Coronary artery (tissue), 2 donors: ENCODE data around the gene PPP1R1B.

Source experiments
- DNase-seq: peaks from one replicate; pipeline ENCODE4 v3.0.0-alpha.2; 2017; ENCODE audit warnings: low spot score
- H3K27ac ChIP-seq, 2 donors: fragments of 200-600 bp; sonication (generic); one replicate each; pipeline ENCODE4 v1.5.1; 2016 to 2019
- H3K4me3 ChIP-seq: fragments of 200-600 bp; sonication (generic); 2 replicates; pipeline ENCODE4 v1.5.1; 2016; ENCODE audit warnings: mild to moderate bottlenecking, moderate library complexity
- CTCF ChIP-seq: fragments of 200-600 bp; sonication (generic); IDR thresholded peaks from one replicate; pipeline ENCODE4 v1.5.1; 2019; ENCODE audit warnings: antibody characterized with exemption

The PPP1R1B gene

GRCh38 chr17:39662551-39663339, 36.0 kb downstream of the PPP1R1B start:
- Histone ChIP-seq H3K27ac (peak overlapping the region; percentile 30 to 64), H3K4me3 (no peak overlapping the region)
- no peak for TF ChIP-seq CTCF
- DNase-seq = no peak

GRCh38 chr17:39663340-39663687, 36.6 kb downstream of the PPP1R1B start:
- peak overlapping the region; percentile 30 to 82 for H3K27ac ChIP-seq
- TF ChIP-seq CTCF = no peak

GRCh38 chr17:39663688-39664580, 37.2 kb downstream of the PPP1R1B start:
- Histone ChIP-seq H3K27ac (peak overlapping the region in 1 of 2 donors; percentile 82), H3K4me3 (no peak overlapping the region)

More at GRCh38 chr17:39663340-39663687, 36.6 kb downstream of the PPP1R1B start:
- no peak for DNase-seq
- H3K4me3 ChIP-seq = no peak overlapping the region

GRCh38 chr17:39664581-39665561, 38.1 kb downstream of the PPP1R1B start, which contains the start of gene TCAP:
Gene TCAP (plus strand): TSS chr17:39665349. CDS start chr17:39665360, 11 bp downstream.
- peak within 1 kb of the TSS; percentile 70 for H3K4me3 ChIP-seq
- H3K27ac ChIP-seq = peak within 1 kb of the TSS; percentile 66 to 82
- no peak for TF ChIP-seq CTCF
- DNase-seq = no peak

More at GRCh38 chr17:39663688-39664580, 37.2 kb downstream of the PPP1R1B start:
- DNase-seq = no peak
- TF ChIP-seq CTCF = no peak

- no peak for DNase-seq
- no peak for TF ChIP-seq CTCF
- H3K27ac ChIP-seq = peak overlapping the region; percentile 66 to 82
- peak overlapping the region; percentile 70 for H3K4me3 ChIP-seq
Observed at GRCh38 chr17:39665642-39666224, 39.0 kb downstream of the PPP1R1B start.

- no peak for TF ChIP-seq CTCF
- H3K27ac ChIP-seq = peak overlapping the region; percentile 66 to 82
Observed at GRCh38 chr17:39666231-39666600, 39.5 kb downstream of the PPP1R1B start.

More at GRCh38 chr17:39666231-39666600, 39.5 kb downstream of the PPP1R1B start:
- DNase-seq = no peak
- peak overlapping the region; percentile 70 for H3K4me3 ChIP-seq
